K562 (cell line): ENCODE results near the gene SMC3. TPM values are rescaled to one million over a fixed set of nuclear protein-coding genes. Genes with fewer than 3 reads are reported as not detected.

Experiments used
- ATAC-seq: fragments of 200-7000 bp; cut with Tn5 transposase; 3 replicates; pipeline ENCODE4 v1.9.1; 2020; ENCODE audit warnings: moderate library complexity
- BruUV-seq: library from RNA; stranded (reverse); fragments of 400-500 nt; replicated peaks from 2 replicates; lab custom pipeline; 2021; lab: Mats Ljungman, UMichigan
- CTCF ChIA-PET: fragments of 300-600 bp; formaldehyde crosslinking; extraction: SDS; loops from one replicate; lab custom pipeline; 2021; ENCODE audit warnings: low intra/inter-chr PET ratio; lab: Yijun Ruan, JAX
- POLR2A ChIA-PET: fragments of 300-600, 350-650 bp; sonication (Branson Sonifier 250); formaldehyde crosslinking; extraction: SDS; loops from one replicate; lab custom pipeline; 2021; ENCODE audit warnings: antibody characterized with exemption, inconsistent platforms; lab: Yijun Ruan, JAX
- DNase-seq, 4 experiments: peaks; one replicate each; pipeline versions ENCODE4 v3.0.0 to v3.0.0-alpha.2; 2011 to 2018; ENCODE audit warnings: low spot score in 3 of 4, mixed read lengths in 3 of 4; ENCODE audit errors: extremely low read depth in 1 of 4
- FAIRE-seq: peaks from 2 replicates; lab custom pipeline; 2011; peaks lifted over from hg19 to GRCh38; lab: Jason Lieb, UNC
- H2AFZ ChIP-seq: 2 replicates; pipeline ENCODE4 v1.6.0; 2011; ENCODE audit warnings: low read depth, low read length, control low read depth, inconsistent platforms
- H3K27ac ChIP-seq: fragments of 200-600 bp; 3 replicates; pipeline ENCODE4 v1.8.0; 2011; ENCODE audit warnings: low read depth, mild to moderate bottlenecking, control low read depth, inconsistent platforms, low read length, moderate library complexity, mixed read lengths; ENCODE audit errors: extremely low read depth
- H3K27me3 ChIP-seq, 2 experiments: fragments of 300-600 bp in 1 of 2; 2 replicates in 1 of 2; 3 replicates in 1 of 2; pipeline versions ENCODE4 v1.6.0 to v1.8.0; 2011; ENCODE audit warnings: inconsistent platforms in 2 of 2, low read length in 2 of 2, mild to moderate bottlenecking in 1 of 2, mixed read lengths in 1 of 2, moderate library complexity in 1 of 2; ENCODE audit not compliant: control insufficient read depth in 2 of 2, insufficient read depth in 2 of 2
- H3K36me3 ChIP-seq: fragments of 300-600 bp; 3 replicates; pipeline ENCODE4 v1.8.0; 2011; ENCODE audit warnings: mild to moderate bottlenecking, low read length, inconsistent platforms; ENCODE audit not compliant: control insufficient read depth, insufficient read depth
- H3K4me1 ChIP-seq, 2 experiments: fragments of 200-600 bp in 1 of 2; replicated peaks in 1 of 2; 2 replicates in 1 of 2; 3 replicates in 1 of 2; pipeline versions ENCODE4 v1.5.1 to v1.8.0; 2011; ENCODE audit warnings: inconsistent platforms in 2 of 2, low read length in 2 of 2, mild to moderate bottlenecking in 1 of 2, mixed read lengths in 1 of 2, moderate library complexity in 1 of 2; ENCODE audit not compliant: control insufficient read depth in 2 of 2, insufficient read depth in 2 of 2
- H3K4me2 ChIP-seq: 2 replicates; pipeline ENCODE4 v1.6.1; 2011; ENCODE audit warnings: low read length, control low read depth, inconsistent platforms, mixed read lengths; ENCODE audit not compliant: insufficient read depth
- H3K4me3 ChIP-seq: fragments of 200-600 bp; sonication (generic), shearing (Covaris generic); 2 replicates; pipeline ENCODE4 v1.5.1; 2016; ENCODE audit warnings: control low read depth, inconsistent platforms
- H3K79me2 ChIP-seq: fragments of 200-600 bp; 3 replicates; pipeline ENCODE4 v1.8.0; 2011; ENCODE audit warnings: low read length, inconsistent platforms; ENCODE audit not compliant: control insufficient read depth, insufficient read depth
- H3K9ac ChIP-seq, 2 experiments: 2 replicates each; pipeline versions ENCODE4 v1.6.0 to v1.6.1; 2011; ENCODE audit warnings: low read depth in 2 of 2, low read length in 2 of 2, control low read depth in 1 of 2, inconsistent platforms in 1 of 2, mild to moderate bottlenecking in 1 of 2, mixed read lengths in 1 of 2; ENCODE audit not compliant: insufficient read depth in 1 of 2
- H3K9me1 ChIP-seq: one replicate; pipeline ENCODE4 v1.6.0; 2011; ENCODE audit warnings: inconsistent platforms, mild to moderate bottlenecking, low read length, moderate library complexity; ENCODE audit not compliant: control insufficient read depth, insufficient read depth
- H3K9me3 ChIP-seq: replicated peaks from 2 replicates; pipeline ENCODE4 v1.5.1; 2011; ENCODE audit warnings: low read depth, low read length, inconsistent platforms; ENCODE audit not compliant: control insufficient read depth, insufficient read depth
- H4K20me1 ChIP-seq: replicated peaks from 2 replicates; pipeline ENCODE4 v1.6.1; 2011; ENCODE audit warnings: low read length, inconsistent platforms, mixed read lengths; ENCODE audit not compliant: control insufficient read depth, insufficient read depth
- DIDO1 ChIP-seq: fragments of 450-650 bp; IDR thresholded peaks from 2 replicates; pipeline ENCODE4 v1.6.1; 2016; ENCODE audit warnings: low read depth, missing biosample characterization, missing genetic modification characterization
- GTF3C2 ChIP-seq: IDR thresholded peaks from 3 replicates; pipeline ENCODE4 v1.6.1; 2011; ENCODE audit warnings: borderline replicate concordance, mild to moderate bottlenecking, moderate library complexity; ENCODE audit not compliant: insufficient read length; ENCODE audit errors: extremely low read depth
- HBP1 ChIP-seq: fragments of 450-650 bp; formaldehyde crosslinking; IDR thresholded peaks from 2 replicates; pipeline ENCODE4 v1.4.0; 2022; ENCODE audit warnings: missing genetic modification characterization
- KLF16 ChIP-seq: IDR thresholded peaks from 2 replicates; pipeline ENCODE4 v1.6.1; 2016; ENCODE audit warnings: antibody characterized with exemption
- NFATC3 ChIP-seq: fragments of 450-650 bp; IDR thresholded peaks from 2 replicates; pipeline ENCODE4 v1.6.1; 2017; ENCODE audit warnings: mild to moderate bottlenecking
- RBM25 ChIP-seq: fragments of 200-400 bp; formaldehyde crosslinking; IDR thresholded peaks from 2 replicates; pipeline ENCODE4 v1.6.1; 2018; ENCODE audit warnings: low read length, low read depth, moderate library complexity; ENCODE audit not compliant: severe bottlenecking
- SMAD3 ChIP-seq: fragments of 450-650 bp; formaldehyde crosslinking; conservative IDR thresholded peaks from 2 replicates; pipeline ENCODE4 v1.4.0; 2020; ENCODE audit warnings: mild to moderate bottlenecking
- SMARCA5 ChIP-seq: fragments of 450-650 bp; IDR thresholded peaks from 2 replicates; pipeline ENCODE4 v1.6.1; 2016
- SNIP1 ChIP-seq: fragments of 450-650 bp; IDR thresholded peaks from 2 replicates; pipeline ENCODE4 v1.7.1; 2017; ENCODE audit warnings: low read depth, mild to moderate bottlenecking
- ZNF384 ChIP-seq: IDR thresholded peaks from 2 replicates; pipeline ENCODE4 v1.6.1; 2012; ENCODE audit warnings: low read depth, low read length, improper control_type of control experiment
- ZNF436 ChIP-seq: fragments of 250-450, 450-650 bp; sonication (Bioruptor Pico); formaldehyde crosslinking; IDR thresholded peaks from 2 replicates; pipeline ENCODE4 v1.7.0; 2020; ENCODE audit warnings: mild to moderate bottlenecking
- WGBS: fragments of 100-300 bp; shearing (Covaris generic); methylation state at CpG from one replicate; pipeline ENCODE4 v1.1.6; 2016; ENCODE audit warnings: low coverage, mixed read lengths; ENCODE audit not compliant: insufficient coverage; ENCODE audit errors: missing lambda C conversion rate; 5-methylcytosine and 5-hydroxymethylcytosine counted together
- in situ Hi-C: fragments of 300-500 bp; cut with MboI; formaldehyde crosslinking; loops from 4 replicates; pipeline ENCODE4 v1.15.0; 2018; ENCODE audit warnings: inconsistent platforms, mixed read lengths
- intact Hi-C: fragments of 100-400 bp; cut with micrococcal nuclease; formaldehyde crosslinking; loops from 2 replicates; pipeline ENCODE4 v1.14.2; 2022
- polyA plus RNA-seq, 8 experiments: library from polyadenylated mRNA; depleted of rRNA in 4 of 8; stranded (reverse) in 5 of 8; unstranded in 3 of 8; fragments of >200 nt; fragmentation: Nextera tagmentation in 2 of 8; fragmentation: Illumina TruSeq in 1 of 8; extraction: Ambion mirVana in 2 of 8; extraction: Trizol in 1 of 8; gene quantifications; 2 replicates each; pipeline versions ENCODE4 v1.2.1 to v1.2.3, GENCODE V29; 2011 to 2014; ENCODE audit warnings: inconsistent platforms in 1 of 8, missing spikeins in 1 of 8
- total RNA-seq, 7 experiments: library from RNA; depleted of rRNA in 6 of 7; stranded (reverse); fragments of >200 nt in 6 of 7; fragmentation: Illumina TruSeq in 2 of 7; extraction: Trizol in 2 of 7; gene quantifications; 2 replicates each; pipeline versions ENCODE4 v1.2.1 to v1.2.3, GENCODE V29; 2011 to 2021; ENCODE audit warnings: low replicate concordance in 1 of 7
- TF ChIP-seq, protein P1 (sequence below): sonication (generic); formaldehyde crosslinking; IDR thresholded peaks from 2 replicates; pipeline ENCODE4 v1.8.0; 2023; ENCODE audit warnings: missing genetic modification reagents, mild to moderate bottlenecking, borderline replicate concordance

Gene SMC3
- total and polyA plus RNA-seq, 9 of the 15 experiments (the other 6 are each of a cell fraction or from before 2014, with no cell fraction given), result 21.3 to 62.6 (median 39.3) TPM

DNA sequence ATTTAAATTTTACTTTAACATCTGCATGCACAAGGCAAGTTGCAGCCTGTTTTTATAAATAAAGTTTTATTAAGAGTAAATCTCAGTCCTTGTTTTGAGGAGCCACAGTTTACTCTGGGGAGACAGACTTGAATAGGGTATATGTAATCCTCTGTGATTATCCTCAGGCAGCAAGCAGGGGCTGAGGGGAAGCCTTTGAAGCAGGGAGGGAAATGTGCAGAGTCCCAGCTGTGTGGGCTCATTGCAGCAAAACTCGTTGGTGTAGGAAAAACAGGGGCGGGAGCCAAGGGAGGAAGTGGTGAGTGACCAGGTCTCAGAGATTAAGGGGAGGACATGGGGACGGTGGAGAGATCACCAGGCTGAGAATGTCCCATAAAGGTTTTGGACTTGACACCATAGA, 34.3 kb upstream of the SMC3 start (continued):
- TF ChIP-seq, protein P1, sequence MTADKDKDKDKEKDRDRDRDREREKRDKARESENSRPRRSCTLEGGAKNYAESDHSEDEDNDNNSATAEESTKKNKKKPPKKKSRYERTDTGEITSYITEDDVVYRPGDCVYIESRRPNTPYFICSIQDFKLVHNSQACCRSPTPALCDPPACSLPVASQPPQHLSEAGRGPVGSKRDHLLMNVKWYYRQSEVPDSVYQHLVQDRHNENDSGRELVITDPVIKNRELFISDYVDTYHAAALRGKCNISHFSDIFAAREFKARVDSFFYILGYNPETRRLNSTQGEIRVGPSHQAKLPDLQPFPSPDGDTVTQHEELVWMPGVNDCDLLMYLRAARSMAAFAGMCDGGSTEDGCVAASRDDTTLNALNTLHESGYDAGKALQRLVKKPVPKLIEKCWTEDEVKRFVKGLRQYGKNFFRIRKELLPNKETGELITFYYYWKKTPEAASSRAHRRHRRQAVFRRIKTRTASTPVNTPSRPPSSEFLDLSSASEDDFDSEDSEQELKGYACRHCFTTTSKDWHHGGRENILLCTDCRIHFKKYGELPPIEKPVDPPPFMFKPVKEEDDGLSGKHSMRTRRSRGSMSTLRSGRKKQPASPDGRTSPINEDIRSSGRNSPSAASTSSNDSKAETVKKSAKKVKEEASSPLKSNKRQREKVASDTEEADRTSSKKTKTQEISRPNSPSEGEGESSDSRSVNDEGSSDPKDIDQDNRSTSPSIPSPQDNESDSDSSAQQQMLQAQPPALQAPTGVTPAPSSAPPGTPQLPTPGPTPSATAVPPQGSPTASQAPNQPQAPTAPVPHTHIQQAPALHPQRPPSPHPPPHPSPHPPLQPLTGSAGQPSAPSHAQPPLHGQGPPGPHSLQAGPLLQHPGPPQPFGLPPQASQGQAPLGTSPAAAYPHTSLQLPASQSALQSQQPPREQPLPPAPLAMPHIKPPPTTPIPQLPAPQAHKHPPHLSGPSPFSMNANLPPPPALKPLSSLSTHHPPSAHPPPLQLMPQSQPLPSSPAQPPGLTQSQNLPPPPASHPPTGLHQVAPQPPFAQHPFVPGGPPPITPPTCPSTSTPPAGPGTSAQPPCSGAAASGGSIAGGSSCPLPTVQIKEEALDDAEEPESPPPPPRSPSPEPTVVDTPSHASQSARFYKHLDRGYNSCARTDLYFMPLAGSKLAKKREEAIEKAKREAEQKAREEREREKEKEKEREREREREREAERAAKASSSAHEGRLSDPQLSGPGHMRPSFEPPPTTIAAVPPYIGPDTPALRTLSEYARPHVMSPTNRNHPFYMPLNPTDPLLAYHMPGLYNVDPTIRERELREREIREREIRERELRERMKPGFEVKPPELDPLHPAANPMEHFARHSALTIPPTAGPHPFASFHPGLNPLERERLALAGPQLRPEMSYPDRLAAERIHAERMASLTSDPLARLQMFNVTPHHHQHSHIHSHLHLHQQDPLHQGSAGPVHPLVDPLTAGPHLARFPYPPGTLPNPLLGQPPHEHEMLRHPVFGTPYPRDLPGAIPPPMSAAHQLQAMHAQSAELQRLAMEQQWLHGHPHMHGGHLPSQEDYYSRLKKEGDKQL, result no peak

GRCh38 chr10:110534571-110534970, 32.9 kb upstream of the SMC3 start:
- no peak for DNase-seq
- intact Hi-C loops (no loop called here), in situ Hi-C loops (loop anchor here (25.0 kb wide), 1 partner anchor 397 kb away; no protein-coding TSS in a partner anchor)
- H4K20me1 ChIP-seq, result no peaks in the 10 kb centered on the region
- no peaks in the 10 kb centered on the region for H3K27me3 ChIP-seq
- ChIA-PET POLR2A (no interaction called here), CTCF (no interaction called here)
- 17% methylated on average over 2 of the region's 2 CpGs for WGBS
- no peak overlapping the region for H2AFZ ChIP-seq
- no peaks in the 10 kb centered on the region for H3K36me3 ChIP-seq
- no peaks in the 10 kb centered on the region for H3K9me3 ChIP-seq
- H3K79me2 ChIP-seq, result no peaks in the 10 kb centered on the region
- no peaks in the 10 kb centered on the region for H3K9me1 ChIP-seq
- ATAC-seq, result no peak
- H3K27ac ChIP-seq, result no peak overlapping the region
- BruUV-seq, result no TSS peak
- FAIRE-seq, result no peak
- H3K9ac ChIP-seq, result no peak overlapping the region
- H3K4me2 ChIP-seq, result no peak overlapping the region
- H3K4me1 ChIP-seq, result peaks cover 4 to 6% of the 10 kb centered on the region in 2 experiments; a peak in 4 of 5 replicates
- no peak overlapping the region for H3K4me3 ChIP-seq
- TF ChIP-seq NFATC3 (no peak), ZNF384 (no peak), HBP1 (CRISPR knock-in tag) (no peak), KLF16 (no peak), SMARCA5 (0 out of 2 replicates have a peak, but pooled peaks have one; percentile 32), DIDO1 (tag) (no peak), RBM25 (peak; percentile 63), SMAD3 (no peak), SNIP1 (no peak), ZNF436 (CRISPR knock-in tag) (peak; percentile 83), GTF3C2 (peak; percentile 35)
